HG03159 (cell line): ENCODE results near the gene KANSL1.
"Not testable (repeated sequence)": the region's sequence is repeated elsewhere in the genome, so short reads cannot be mapped to it uniquely, and the experiment has no call there.

Source experiments
- ATAC-seq: cut with Tn5 transposase; IDR thresholded peaks from one replicate; pipeline ENCODE4 v1.9.1; 2021; ENCODE audit warnings: mild to moderate bottlenecking, moderate library complexity; ENCODE audit not compliant: unreplicated experiment

KANSL1 gene

GRCh38 chr17:46193151-46193625, at the start of gene KANSL1:
TSS of gene KANSL1 (minus strand) at chr17:46193429. CDS start at chr17:46172143, 21,286 bp downstream.
- peak; percentile 63 for ATAC-seq

GRCh38 chr17:46231359-46231758, 38.1 kb upstream of the KANSL1 start:
- not testable (repeated sequence) for ATAC-seq

DNA sequence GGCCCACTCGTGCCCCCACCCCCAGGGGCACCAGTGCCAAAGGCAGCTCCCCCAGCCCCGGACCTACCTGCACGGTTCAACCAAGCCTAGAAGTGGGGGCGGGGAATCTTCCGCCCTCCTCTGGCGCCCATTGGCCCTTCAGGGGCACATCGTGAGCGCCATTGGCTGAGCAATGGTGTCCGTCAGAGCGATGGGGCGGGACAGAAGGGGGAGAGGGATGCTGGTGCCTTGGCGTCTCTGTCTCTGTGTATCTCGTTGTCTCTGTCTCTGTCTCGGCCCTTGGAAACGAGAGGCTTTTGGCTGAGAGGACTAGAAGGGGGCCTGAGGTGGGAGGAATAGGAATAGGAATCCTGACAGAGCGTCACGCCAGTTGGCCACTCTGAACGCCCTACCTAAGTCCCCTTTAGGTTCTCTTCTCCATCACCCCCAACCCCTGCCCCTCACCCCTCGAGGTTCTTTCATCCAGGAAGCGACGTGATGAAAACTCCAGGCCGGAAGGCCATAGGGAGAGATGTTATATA, 32.1 kb upstream of the KANSL1 start:
- ATAC-seq = peak; percentile 99

- peak; percentile 45 for ATAC-seq
Measured at GRCh38 chr17:46224864-46225263, 31.6 kb upstream of the KANSL1 start.

DNA sequence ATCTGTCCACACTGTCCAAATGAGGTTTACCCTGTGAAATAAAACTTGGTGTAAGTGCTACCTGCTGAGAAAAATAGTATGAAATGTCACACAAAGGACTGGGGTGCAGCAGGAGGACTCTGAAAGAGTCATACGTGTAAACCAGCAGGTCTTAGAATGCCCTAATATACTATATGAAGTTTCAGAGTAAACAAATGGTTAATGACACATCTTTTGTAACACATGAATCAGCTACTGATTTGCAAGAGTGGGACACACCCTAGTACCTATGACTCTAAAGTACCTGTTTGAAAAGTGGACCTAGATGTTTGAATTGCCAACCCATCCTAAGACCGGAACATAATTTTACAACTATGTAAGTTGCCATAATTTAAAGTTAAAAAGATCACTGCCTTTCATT, 29.8 kb upstream of the KANSL1 start:
- not testable (repeated sequence) for ATAC-seq

DNA sequence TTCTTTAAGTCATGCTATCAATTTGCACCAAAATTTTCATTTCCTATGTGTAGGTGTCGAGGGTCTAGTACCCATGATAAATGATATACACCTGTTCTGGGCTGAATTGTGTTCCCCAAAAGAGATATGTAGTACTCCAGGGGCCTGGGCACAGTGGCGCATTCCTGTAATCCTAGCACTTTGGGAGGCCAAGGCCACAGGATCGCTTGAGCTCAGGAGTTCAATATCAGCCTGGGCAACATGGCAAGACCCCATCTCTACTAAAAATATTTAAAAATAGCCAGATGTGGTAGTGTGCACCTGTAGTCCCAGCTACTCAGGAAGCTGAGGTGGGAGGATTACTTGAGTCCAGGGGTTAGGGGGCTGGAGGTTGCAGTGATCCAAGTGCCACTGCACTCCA, 23.5 kb upstream of the KANSL1 start:
- ATAC-seq = no peak

- no peak for ATAC-seq
Measured at GRCh38 chr17:46212634-46213435, 19.6 kb upstream of the KANSL1 start.

DNA sequence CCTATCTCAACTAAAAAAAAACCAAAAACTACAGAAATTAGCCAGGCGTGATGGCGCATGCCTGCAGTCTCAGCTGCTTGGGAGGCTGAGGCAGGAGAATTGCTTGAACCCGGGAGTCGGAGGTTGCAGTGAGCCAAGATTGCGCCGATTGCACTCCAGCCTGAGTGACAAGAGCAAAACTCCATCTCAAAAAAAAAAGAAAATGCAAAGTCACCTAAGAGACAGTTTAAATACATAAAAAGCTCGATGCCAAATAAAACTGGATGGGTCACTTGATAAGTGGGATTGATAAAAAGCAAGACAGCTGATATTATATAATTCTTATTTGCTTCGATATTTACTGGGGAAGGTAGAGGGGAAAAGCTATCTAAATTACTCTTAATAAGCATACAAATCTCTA, 15.8 kb upstream of the KANSL1 start:
- ATAC-seq = no peak

DNA sequence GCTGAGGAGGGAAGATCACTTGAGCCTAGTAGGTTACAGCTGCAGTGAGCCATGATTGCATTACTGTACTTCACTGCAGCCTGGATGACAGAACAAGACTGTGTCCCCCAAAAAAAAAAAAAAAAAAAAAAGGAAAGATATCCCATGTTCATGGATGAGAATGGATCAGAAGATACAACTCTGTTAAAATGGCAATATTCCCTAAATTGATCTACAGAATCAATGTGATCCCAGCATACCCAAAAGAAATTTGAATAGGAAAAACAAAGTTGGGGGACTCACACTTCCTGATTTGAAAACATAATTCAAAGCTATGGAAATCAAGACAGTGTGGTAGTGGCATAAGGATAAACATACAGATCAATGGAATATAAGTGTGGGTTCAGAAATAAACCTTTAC, 12.7 kb upstream of the KANSL1 start:
- ATAC-seq = no peak

DNA sequence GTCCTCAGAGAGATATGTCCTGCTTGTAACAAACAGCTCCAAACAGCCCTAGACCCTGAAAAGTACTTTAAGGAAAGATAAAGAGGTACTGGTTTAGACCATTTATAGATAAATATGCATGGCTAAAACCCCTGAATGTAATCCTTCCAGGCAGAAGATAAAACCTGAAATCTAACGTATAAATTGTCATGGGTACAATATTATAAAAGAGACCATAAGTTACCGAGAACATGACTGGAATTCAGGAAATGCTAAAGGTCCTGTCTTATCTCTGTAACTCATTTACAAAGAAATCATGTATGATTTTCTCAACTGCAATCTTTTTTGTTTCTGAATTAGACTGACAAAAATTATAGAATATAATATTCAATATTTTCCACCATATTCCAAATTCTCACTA, 9.2 kb upstream of the KANSL1 start:
- no peak for ATAC-seq

DNA sequence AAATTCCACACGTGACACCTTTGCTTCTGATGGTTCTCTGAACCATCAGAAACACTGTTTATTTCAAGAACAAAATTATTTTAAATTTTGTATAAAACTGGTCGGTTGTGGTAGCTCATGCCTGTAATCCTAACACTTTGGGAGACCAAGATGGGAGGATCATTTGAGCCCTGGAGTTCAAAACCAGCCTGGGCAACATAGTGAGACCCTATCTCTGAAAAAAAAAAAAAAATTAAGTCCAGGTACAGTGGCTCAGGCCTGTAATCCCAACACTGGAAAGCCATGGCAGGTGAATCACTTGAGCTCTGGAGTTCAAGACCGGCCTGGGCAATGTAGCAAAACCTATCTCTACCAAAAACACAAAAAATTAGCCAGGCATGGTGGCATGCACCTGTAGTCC, 8.3 kb upstream of the KANSL1 start:
- ATAC-seq = no peak

DNA sequence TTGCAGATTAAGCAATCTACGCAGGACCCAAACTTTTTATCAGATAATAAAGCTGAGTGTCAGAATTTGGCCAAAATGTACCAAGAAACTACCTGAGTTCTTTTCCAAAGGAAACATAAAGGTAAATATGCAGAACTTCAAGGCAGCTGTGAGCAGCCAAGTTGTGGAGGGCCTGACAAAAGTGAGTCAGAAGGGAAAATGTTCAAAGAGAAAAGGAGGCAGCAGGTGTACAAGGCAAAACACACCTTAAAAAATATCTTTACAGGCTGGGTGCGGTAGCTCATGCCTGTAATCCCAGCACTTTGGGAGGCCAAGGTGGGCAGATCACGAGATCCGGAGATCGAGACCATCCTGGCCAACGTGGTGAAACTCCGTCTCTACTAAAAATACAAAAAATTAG, 7.0 kb upstream of the KANSL1 start:
- no peak for ATAC-seq

DNA sequence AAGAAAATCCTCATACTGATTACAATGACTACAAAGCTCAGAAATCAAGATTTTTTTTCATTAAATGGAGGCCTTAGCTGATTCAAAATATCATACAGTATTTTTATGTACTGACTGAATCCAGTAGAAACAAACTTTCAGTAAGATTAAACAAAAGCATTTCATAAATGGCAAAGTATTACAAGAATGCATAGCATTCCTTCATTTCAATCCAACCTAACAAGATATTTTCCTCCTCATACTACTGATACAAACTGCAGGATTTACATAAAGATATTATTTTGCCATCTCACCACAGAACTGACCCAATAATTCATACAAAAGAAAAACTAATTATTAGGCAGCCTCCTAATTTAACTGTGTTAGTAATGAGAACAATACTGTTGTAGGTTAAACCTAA, 6.2 kb upstream of the KANSL1 start:
- ATAC-seq = no peak

GRCh38 chr17:46198233-46198632, 5.0 kb upstream of the KANSL1 start:
- no peak for ATAC-seq

- no peak for ATAC-seq
Measured at GRCh38 chr17:46197530-46197929, 4.3 kb upstream of the KANSL1 start.

- ATAC-seq = no peak
Measured at GRCh38 chr17:46195939-46196716, 2.9 kb upstream of the KANSL1 start.

DNA sequence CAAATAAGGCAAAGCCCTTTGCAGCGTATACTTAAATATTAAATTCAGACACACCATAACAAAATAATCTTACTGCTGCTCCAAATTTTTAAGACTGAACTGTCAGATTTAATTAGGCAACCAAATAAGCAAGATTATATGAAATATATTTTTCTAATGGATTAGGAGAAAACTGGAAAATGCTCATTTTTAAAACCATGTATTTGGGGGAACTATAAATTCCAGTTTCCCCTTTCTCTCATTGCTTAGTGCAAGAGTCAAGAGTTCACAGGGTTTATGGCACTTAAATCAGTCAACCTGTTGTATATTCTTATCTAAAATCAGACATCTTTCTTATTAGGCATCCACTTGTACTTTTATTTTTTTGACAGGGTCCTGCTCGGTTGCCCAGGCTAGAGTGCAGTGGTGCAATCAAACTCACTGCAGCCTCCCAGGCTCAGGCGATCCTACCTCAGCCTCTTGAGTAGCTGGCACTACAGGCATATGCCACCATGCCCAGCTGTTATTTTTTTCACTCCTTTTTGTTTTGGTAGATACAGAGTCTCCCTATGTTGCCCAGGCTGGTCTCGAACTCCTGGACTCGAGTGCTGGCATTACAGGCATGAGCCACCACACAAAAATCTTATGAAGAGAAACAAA, 2.1 kb upstream of the KANSL1 start:
- ATAC-seq = no peak

DNA sequence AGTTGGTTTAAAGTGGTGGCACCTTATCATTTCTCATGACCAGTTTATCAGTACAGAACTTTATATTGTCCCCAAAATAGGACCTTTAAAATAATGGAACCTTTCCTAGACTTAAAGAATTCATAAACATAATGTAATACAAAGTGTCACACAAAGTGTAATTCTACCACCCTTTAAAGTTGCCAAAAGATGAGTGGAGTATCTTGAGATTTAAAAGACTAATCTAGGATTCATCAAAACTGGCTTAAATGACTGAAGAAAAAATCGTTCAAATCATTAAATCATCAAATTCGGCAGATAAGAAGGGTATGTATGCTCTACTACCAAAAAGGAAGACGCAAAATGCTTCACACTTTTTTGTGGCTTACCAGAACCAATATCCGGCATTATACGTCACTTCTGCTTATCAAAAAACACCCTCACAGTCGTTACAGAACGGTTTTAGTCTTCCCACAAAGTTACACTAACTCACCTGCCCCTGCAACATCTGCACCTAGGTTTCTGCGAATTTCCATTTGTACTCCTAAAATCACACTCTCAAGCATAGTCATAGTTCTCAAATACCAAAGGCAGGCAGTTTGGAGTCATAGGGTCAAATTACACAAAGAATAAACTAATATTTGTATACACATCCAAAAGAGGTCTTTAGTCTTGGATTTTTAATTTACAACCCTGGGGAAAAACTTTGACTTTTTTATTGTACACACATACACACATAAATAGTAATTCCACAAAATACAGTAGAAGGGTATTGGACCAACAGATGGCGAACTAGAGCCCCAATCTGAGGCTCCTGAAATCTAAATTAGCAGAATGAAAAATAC, 1.4 kb upstream of the KANSL1 start:
- no peak for ATAC-seq

DNA sequence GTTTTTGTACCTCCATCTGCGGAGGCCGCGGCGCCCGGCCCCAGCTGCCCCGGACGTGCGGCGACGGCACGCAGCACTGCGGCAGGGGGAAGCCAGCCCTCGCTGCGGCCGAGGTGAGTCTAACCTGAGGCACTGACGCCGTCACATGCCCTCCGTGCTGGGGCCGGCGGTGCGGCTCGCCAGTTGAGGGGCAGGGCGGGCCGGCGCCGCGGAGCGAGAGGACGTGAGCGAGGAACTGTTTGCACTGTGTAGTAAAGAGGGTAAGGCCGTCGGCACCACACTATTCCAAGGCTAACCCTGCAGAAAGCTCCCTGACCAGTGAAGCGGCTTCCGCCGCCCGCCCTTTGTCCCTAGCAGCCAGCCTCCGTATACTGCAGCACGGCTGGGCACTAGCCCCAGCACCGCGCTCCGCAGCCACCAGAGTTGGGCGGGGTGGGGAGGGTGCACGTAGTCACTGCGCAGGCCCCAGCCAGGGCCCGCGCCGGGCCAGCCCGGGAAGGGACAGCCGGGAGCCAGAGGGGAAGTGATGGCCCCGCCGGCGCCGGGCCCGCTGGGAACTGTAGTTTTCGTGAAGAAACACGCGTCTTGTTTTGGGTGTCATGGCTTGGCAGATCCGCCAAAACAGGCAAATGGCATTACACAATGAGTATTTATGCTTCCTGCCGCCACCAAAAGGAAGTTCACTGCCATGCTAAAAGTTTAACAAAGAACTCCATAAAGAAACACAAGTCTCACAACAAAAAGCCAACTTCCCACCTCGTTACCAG, 580 bp upstream of the KANSL1 start:
- peak; percentile 45 for ATAC-seq
